ENCODE measurements around the gene C22orf23. TPM values are rescaled to one million over a fixed set of nuclear protein-coding genes. Genes with fewer than 3 reads are reported as not detected.

C22orf23 gene
- total and polyA plus RNA-seq, 2 of the 13 experiments (the other 11 are each of a cell fraction or from before 2014, with no cell fraction given): 0.21 to 0.24 TPM

GRCh38 chr22:37926358-37926757 is 27.0 kb downstream of the C22orf23 start:
- POLR2A ChIA-PET: no interaction called here
- H3K27ac ChIP-seq (ENCODE audit: extremely low read length, insufficient read depth, low read length): no peak overlapping the region
- WGBS (ENCODE audit: low lambda C conversion rate): 94% methylated on average over 3 of the region's 7 CpGs
- H2AFZ ChIP-seq (ENCODE audit: low read length): no peak overlapping the region
- DNase-seq (ENCODE audit: low spot score) (no peak), FAIRE-seq (no peak), ATAC-seq (no peak)
- CTCF ChIA-PET (ENCODE audit: low intra/inter-chr PET ratio, low total read pairs): no interaction called here
- no peaks in the 10 kb centered on the region for H3K79me2 ChIP-seq (ENCODE audit: insufficient read depth, low read length)
- H3K4me1 ChIP-seq (ENCODE audit: insufficient read depth, low read length): no peaks in the 10 kb centered on the region
- no peak overlapping the region for H3K9ac ChIP-seq (ENCODE audit: insufficient read depth, low read depth, low read length)
- H4K20me1 ChIP-seq (ENCODE audit: insufficient read depth, low read length): no peaks in the 10 kb centered on the region
- peaks cover 22 to 29% of the 10 kb centered on the region in 2 experiments; a peak in 4 of 5 replicates for H3K36me3 ChIP-seq (replicated peaks in 1 of 2; ENCODE audit: control insufficient read depth in 1 of 2, insufficient read depth in 2 of 2, low read length in 2 of 2)
- H3K27me3 ChIP-seq (ENCODE audit: control insufficient read depth in 1 of 2, insufficient read depth in 2 of 2, low read length in 2 of 2): no peaks in the 10 kb centered on the region
- intact Hi-C loops (cut with micrococcal nuclease; ENCODE audit: unreplicated experiment): no loop called here
- TF ChIP-seq BHLHE40 (IDR thresholded peaks at IDR 0.05; ENCODE audit: low read length): no peak
- no peak for TF ChIP-seq ZNF619 (CRISPR knock-in tag; IDR thresholded peaks at IDR 0.05)
- no peak for TF ChIP-seq ATF7 (IDR thresholded peaks at IDR 0.05)
- TF ChIP-seq ATF7 (CRISPR knock-in tag; IDR thresholded peaks at IDR 0.05): no peak
- TF ChIP-seq ZMAT5 (CRISPR knock-in tag; IDR thresholded peaks at IDR 0.05; ENCODE audit: borderline replicate concordance, low read depth): no peak
- no peak for TF ChIP-seq ZNF740 (CRISPR knock-in tag; IDR thresholded peaks at IDR 0.05)
- TF ChIP-seq EEA1 (CRISPR knock-in tag; IDR thresholded peaks at IDR 0.05; ENCODE audit: borderline replicate concordance): no peak
- TF ChIP-seq ZNF780A (CRISPR knock-in tag; IDR thresholded peaks at IDR 0.05): no peak
- no peak for TF ChIP-seq ZNF7 (CRISPR knock-in tag; IDR thresholded peaks at IDR 0.05)
- TF ChIP-seq ZMYM4 (CRISPR knock-in tag; IDR thresholded peaks at IDR 0.05): no peak
- TF ChIP-seq CREB3 (CRISPR knock-in tag; IDR thresholded peaks at IDR 0.05): no peak
- TF ChIP-seq HDAC6 (IDR thresholded peaks at IDR 0.05; ENCODE audit: low read depth, low read length): no peak
- no peak for TF ChIP-seq HIVEP1 (CRISPR knock-in tag; IDR thresholded peaks at IDR 0.05)
- TF ChIP-seq ZNF280D (CRISPR knock-in tag; IDR thresholded peaks at IDR 0.05): no peak
- TF ChIP-seq TP53 (CRISPR knock-in tag; conservative IDR thresholded peaks at IDR 0.05): no peak
- in situ Hi-C loops (cut with HindIII; ENCODE audit: extremely low pct_ligation_motif_present, low pct_unique_long_range_greater_than_20kb): no loop called here
- no peaks in the 10 kb centered on the region for H3K9me3 ChIP-seq (ENCODE audit: low read length)
- H3K4me2 ChIP-seq (ENCODE audit: low read depth, low read length): no peak overlapping the region
- no TSS peak for BruUV-seq (replicated peaks)
- H3K4me3 ChIP-seq (replicated peaks in 1 of 3; ENCODE audit: insufficient read depth in 1 of 3, low read depth in 2 of 3, low read length in 3 of 3): no peak overlapping the region

Measured in HepG2 (cell line).